Testis (tissue), 3 donors: ENCODE results near the gene NR2E3. TPM values are rescaled to one million over a fixed set of nuclear protein-coding genes. Genes with fewer than 3 reads are reported as not detected.

ENCODE experiments used
- DNase-seq: peaks from one replicate; pipeline ENCODE4 v3.0.0-alpha.2; 2019
- H3K27ac ChIP-seq, 2 donors: fragments of 200-600 bp; sonication (generic); one replicate each; pipeline ENCODE4 v1.5.1; 2019
- H3K27me3 ChIP-seq: fragments of 200-600 bp; sonication (generic); one replicate; pipeline ENCODE4 v1.5.1; 2019
- H3K36me3 ChIP-seq: fragments of 200-600 bp; sonication (generic); one replicate; pipeline ENCODE4 v1.5.1; 2017; ENCODE audit warnings: low read depth; ENCODE audit errors: missing control alignments
- H3K4me1 ChIP-seq: fragments of 200-600 bp; sonication (generic); one replicate; pipeline ENCODE4 v1.5.1; 2019
- H3K4me3 ChIP-seq, 2 donors: fragments of 200-600 bp; sonication (generic); one replicate each; pipeline ENCODE4 v1.5.1; 2017 to 2019
- H3K9me3 ChIP-seq: fragments of 200-600 bp; sonication (generic); one replicate; pipeline ENCODE4 v1.5.1; 2017
- CTCF ChIP-seq, 3 experiments: fragments of 450-650 bp in 2 of 3; fragments of 200-600 bp in 1 of 3; sonication (generic) in 1 of 3; IDR thresholded peaks; one replicate each; pipeline ENCODE4 v1.5.1; 2016 to 2019; ENCODE audit warnings: antibody characterized with exemption in 3 of 3, mild to moderate bottlenecking in 2 of 3, moderate library complexity in 1 of 3
- POLR2A ChIP-seq: fragments of 450-650 bp; IDR thresholded peaks from one replicate; pipeline ENCODE4 v1.6.1; 2017; ENCODE audit warnings: antibody characterized with exemption, mild to moderate bottlenecking, moderate library complexity
- WGBS, 2 donors: methylation state at CpG; one replicate each; pipeline ENCODE4 v1.1.5; 2018; 5-methylcytosine and 5-hydroxymethylcytosine counted together
- intact Hi-C: fragments of 100-400 bp; cut with DNase I; formaldehyde crosslinking; loops from one replicate; pipeline ENCODE4 v1.15.1; 2023; ENCODE audit warnings: low total_unique reads
- polyA plus RNA-seq: library from polyadenylated mRNA; stranded (reverse); fragments of 350-450 nt; fragmentation: Illumina TruSeq; extraction: RNeasy Lipid Tissue Mini Kit (QIAGEN cat#74804); gene quantifications from one replicate; pipeline ENCODE4 v1.2.3, GENCODE V29; 2014; ENCODE audit warnings: low read depth, low replicate concordance; ENCODE audit not compliant: insufficient read depth
- total RNA-seq, 2 donors: library from RNA; depleted of rRNA; stranded (reverse); fragments of >200 nt; gene quantifications; one replicate each; pipeline ENCODE4 v1.2.3, GENCODE V29; 2016

NR2E3 gene
- total and polyA plus RNA-seq, 3 donors from 2014 or later, result 1.2 to 4.8 (median 4.3) TPM

- Histone ChIP-seq H3K9me3 (no peaks in the 10 kb centered on the region), H3K27ac (no peak overlapping the region), H3K4me1 (peaks cover 8% of the 10 kb centered on the region), H3K36me3 (no peaks in the 10 kb centered on the region), H3K4me3 (no peak overlapping the region), H3K27me3 (no peaks in the 10 kb centered on the region)
- 91 to 92% methylated on average over 10 of the region's 10 CpGs for WGBS, 2 donors
- TF ChIP-seq CTCF (IDR thresholded peaks at IDR 0.05) (no peak), POLR2A (no peak)
- intact Hi-C loops, result no loop called here
- DNase-seq, result no peak
Measured at GRCh38 chr15:71782422-71783165, 27.8 kb upstream of the NR2E3 start.

- intact Hi-C loops, result no loop called here
- Histone ChIP-seq H3K9me3 (no peaks in the 10 kb centered on the region), H3K4me1 (peaks cover 8% of the 10 kb centered on the region), H3K36me3 (no peaks in the 10 kb centered on the region), H3K27me3 (no peaks in the 10 kb centered on the region), H3K27ac (no peak overlapping the region), H3K4me3 (no peak overlapping the region)
- TF ChIP-seq POLR2A (no peak), CTCF (IDR thresholded peaks at IDR 0.05) (no peak)
- DNase-seq, result no peak
- 64 to 75% methylated on average over 5 to 6 of the region's 6 CpGs for WGBS, 2 donors
Measured at GRCh38 chr15:71784719-71785118, 25.6 kb upstream of the NR2E3 start.

- H3K4me3 ChIP-seq, result no peak overlapping the region
- H3K27me3 ChIP-seq, result no peaks in the 10 kb centered on the region
- TF ChIP-seq CTCF (IDR thresholded peaks at IDR 0.05) (no peak), POLR2A (no peak)
- H3K4me1 ChIP-seq, result no peaks in the 10 kb centered on the region
- H3K36me3 ChIP-seq, result no peaks in the 10 kb centered on the region
- no peaks in the 10 kb centered on the region for H3K9me3 ChIP-seq
- DNase-seq, result no peak
- H3K27ac ChIP-seq, result no peak overlapping the region
- 84 to 86% methylated on average over 2 of the region's 2 CpGs for WGBS, 2 donors
- intact Hi-C loops, result no loop called here
Measured at GRCh38 chr15:71785996-71786395, 24.4 kb upstream of the NR2E3 start.

- Histone ChIP-seq H3K27ac (no peak overlapping the region), H3K4me1 (no peaks in the 10 kb centered on the region), H3K9me3 (no peaks in the 10 kb centered on the region), H3K36me3 (no peaks in the 10 kb centered on the region), H3K27me3 (no peaks in the 10 kb centered on the region), H3K4me3 (no peak overlapping the region)
- no peak for TF ChIP-seq CTCF (IDR thresholded peaks at IDR 0.05)
- intact Hi-C loops, result no loop called here
- DNase-seq, result no peak
- 93 to 94% methylated on average over 7 of the region's 7 CpGs for WGBS, 2 donors
Measured at GRCh38 chr15:71786673-71787072, 23.7 kb upstream of the NR2E3 start.
